Lung (tissue), 12 donors: ENCODE data around the gene CAPN11. TPM values are rescaled to one million over a fixed set of nuclear protein-coding genes. Genes with fewer than 3 reads are reported as not detected.
"Not testable (repeated sequence)": the region's sequence is repeated elsewhere in the genome, so short reads cannot be mapped to it uniquely, and the experiment has no call there.

Experiments
- ATAC-seq: fragments of 200-7000 bp; cut with Tn5 transposase; one replicate; pipeline ENCODE4 v1.9.1; 2020; ENCODE audit warnings: moderate number of reproducible peaks; ENCODE audit not compliant: insufficient read depth, low FRiP score
- DNase-seq, 3 donors: peaks; one replicate each; pipeline ENCODE4 v3.0.0-alpha.2; 2013 to 2017
- H3K27ac ChIP-seq, 2 donors: one replicate each; pipeline ENCODE4 v1.5.1; 2013; ENCODE audit warnings: mild to moderate bottlenecking in 2 of 2, moderate library complexity in 2 of 2, control low read depth in 1 of 2, inconsistent platforms in 1 of 2, low read depth in 1 of 2, low read length in 1 of 2
- H3K27me3 ChIP-seq, 3 donors: one replicate each; pipeline ENCODE4 v1.5.1; 2013; ENCODE audit warnings: low read length in 2 of 3; ENCODE audit not compliant: control insufficient read depth in 3 of 3, insufficient read depth in 3 of 3
- H3K36me3 ChIP-seq, 4 donors: one replicate each; pipeline ENCODE4 v1.5.1; 2013; ENCODE audit warnings: low read length in 4 of 4, mild to moderate bottlenecking in 1 of 4, moderate library complexity in 1 of 4; ENCODE audit not compliant: control insufficient read depth in 4 of 4, insufficient read depth in 4 of 4
- H3K4me1 ChIP-seq, 5 donors: one replicate each; pipeline ENCODE4 v1.5.1; 2013; ENCODE audit warnings: low read length in 5 of 5, mild to moderate bottlenecking in 2 of 5, moderate library complexity in 1 of 5; ENCODE audit not compliant: control insufficient read depth in 5 of 5, insufficient read depth in 5 of 5
- H3K4me3 ChIP-seq: one replicate; pipeline ENCODE4 v1.5.1; 2013; ENCODE audit warnings: mild to moderate bottlenecking, control low read depth, moderate library complexity
- H3K9ac ChIP-seq, 2 donors: one replicate each; pipeline ENCODE4 v1.5.1; 2013; ENCODE audit warnings: low read length in 2 of 2, control low read depth in 1 of 2; ENCODE audit not compliant: insufficient read depth in 1 of 2
- H3K9me3 ChIP-seq, 4 donors: one replicate each; pipeline ENCODE4 v1.5.1; 2013; ENCODE audit warnings: low read length in 3 of 4, mild to moderate bottlenecking in 1 of 4, moderate library complexity in 1 of 4; ENCODE audit not compliant: control insufficient read depth in 4 of 4, insufficient read depth in 3 of 4
- CTCF ChIP-seq: IDR thresholded peaks from 2 replicates; pipeline ENCODE4 v1.5.1; 2012; ENCODE audit warnings: mild to moderate bottlenecking; ENCODE audit errors: control extremely low read depth, extremely low read depth
- WGBS, 2 donors: extraction: QIAGEN DNeasy Blood & Tissue Kit; methylation state at CpG; one replicate each; pipeline ENCODE4 v1.1.7; 2013; 5-methylcytosine and 5-hydroxymethylcytosine counted together
- polyA plus RNA-seq, 2 donors: library from polyadenylated mRNA; stranded (reverse); fragments of 200-250 nt; gene quantifications; one replicate each; pipeline ENCODE4 v1.2.1, GENCODE V29; 2013
- total RNA-seq, 2 donors: library from RNA; depleted of rRNA in 1 of 2; stranded (reverse); fragments of >200 nt in 1 of 2; gene quantifications; one replicate each; pipeline ENCODE4 v1.2.1, GENCODE V29; 2014 to 2021
- donor health status: control.
- donor health status: control.
- donor health status: Bipolar disorder and iron deficiency.
- donor health status: healthy.
- donor health status: DM: yes; HTN: yes; CAD: no.

CAPN11 gene
- total and polyA plus RNA-seq, 4 donors, result 0.07 to 0.30 (median 0.15) TPM; not detected in 1

- ATAC-seq, result no peak
- no peak overlapping the region for H3K4me3 ChIP-seq
- 58 to 82% methylated on average over 4 of the region's 4 CpGs for WGBS, 2 donors
- peaks cover 0 to 3% (median 0%) of the 10 kb centered on the region in 5 donors for H3K4me1 ChIP-seq
- no peak for TF ChIP-seq CTCF
- H3K27ac ChIP-seq, result no peak overlapping the region
- H3K9ac ChIP-seq, result no peak overlapping the region
- no peak for DNase-seq
- no peaks in the 10 kb centered on the region for H3K9me3 ChIP-seq
- no peaks in the 10 kb centered on the region for H3K36me3 ChIP-seq
- peaks cover 0 to 3% (median 0%) of the 10 kb centered on the region in 3 donors for H3K27me3 ChIP-seq
Measured at GRCh38 chr6:44179072-44179536, 20.5 kb downstream of the CAPN11 start.

- Histone ChIP-seq H3K27ac (no peak overlapping the region), H3K9me3 (no peaks in the 10 kb centered on the region), H3K27me3 (peaks cover 0 to 3% (median 0%) of the 10 kb centered on the region in 3 donors), H3K9ac (no peak overlapping the region), H3K36me3 (no peaks in the 10 kb centered on the region), H3K4me1 (peaks cover 0 to 3% (median 0%) of the 10 kb centered on the region in 5 donors), H3K4me3 (no peak overlapping the region)
- DNase-seq, result no peak
- ATAC-seq, result no peak
- WGBS, 2 donors, result 95 to 98% methylated on average over 7 of the region's 7 CpGs
- no peak for TF ChIP-seq CTCF
Measured at GRCh38 chr6:44179648-44180047, 21.0 kb downstream of the CAPN11 start.

GRCh38 chr6:44180406-44180805, 21.8 kb downstream of the CAPN11 start:
- no peak for DNase-seq
- Histone ChIP-seq H3K4me1 (peaks cover 0 to 3% (median 0%) of the 10 kb centered on the region in 5 donors), H3K36me3 (no peaks in the 10 kb centered on the region), H3K9ac (no peak overlapping the region), H3K27me3 (no peaks in the 10 kb centered on the region), H3K27ac (no peak overlapping the region), H3K4me3 (no peak overlapping the region), H3K9me3 (no peaks in the 10 kb centered on the region)
- no peak for TF ChIP-seq CTCF
- WGBS, 2 donors, result 73 to 88% methylated on average over 4 of the region's 4 CpGs
- no peak for ATAC-seq

GRCh38 chr6:44180886-44181285, 22.3 kb downstream of the CAPN11 start:
- ATAC-seq, result no peak
- Histone ChIP-seq H3K27ac (no peak overlapping the region), H3K4me3 (no peak overlapping the region), H3K27me3 (no peaks in the 10 kb centered on the region), H3K36me3 (no peaks in the 10 kb centered on the region), H3K4me1 (peaks cover 0 to 4% (median 0%) of the 10 kb centered on the region in 5 donors), H3K9me3 (no peaks in the 10 kb centered on the region), H3K9ac (no peak overlapping the region)
- no peak for TF ChIP-seq CTCF
- no peak for DNase-seq
- 91 to 96% methylated on average over 4 of the region's 4 CpGs for WGBS, 2 donors

- not testable (repeated sequence) for H3K27ac ChIP-seq, DNase-seq
Measured at GRCh38 chr6:44181784-44182183, 23.2 kb downstream of the CAPN11 start.

More at GRCh38 chr6:44181784-44182183, 23.2 kb downstream of the CAPN11 start:
- not testable (repeated sequence) for H3K4me1 ChIP-seq, H3K4me3 ChIP-seq, H3K36me3 ChIP-seq, H3K27me3 ChIP-seq, ATAC-seq, H3K9ac ChIP-seq, H3K9me3 ChIP-seq
